Dendritic cell treated with granulocyte-macrophage colony-stimulating factor and Interleukin-4, amounts not matched to agents 40 ng/mL and 50 ng/mL, for 4 days (primary cell): ENCODE results near the gene FFAR1.

Source experiments
- H3K27ac Mint-ChIP-seq: one replicate; pipeline ENCODE4 v1.8.0; 2022; ENCODE audit warnings: mild to moderate bottlenecking, mixed read lengths
- H3K27me3 Mint-ChIP-seq: one replicate; pipeline ENCODE4 v1.8.0; 2022; ENCODE audit warnings: mild to moderate bottlenecking, mixed read lengths
- H3K36me3 Mint-ChIP-seq: one replicate; pipeline ENCODE4 v1.8.0; 2022; ENCODE audit warnings: low read depth, mixed read lengths
- H3K4me1 Mint-ChIP-seq: one replicate; pipeline ENCODE4 v1.8.0; 2022; ENCODE audit warnings: low read depth, mixed read lengths
- H3K4me3 Mint-ChIP-seq: one replicate; pipeline ENCODE4 v1.8.0; 2022; ENCODE audit warnings: mild to moderate bottlenecking, moderate library complexity, mixed read lengths
- H3K9me3 Mint-ChIP-seq: one replicate; pipeline ENCODE4 v1.8.0; 2022; ENCODE audit warnings: mixed read lengths
- intact Hi-C: fragments of 100-400 bp; cut with micrococcal nuclease; formaldehyde crosslinking; loops from one replicate; pipeline ENCODE4 v1.15.0; 2022

FFAR1 gene

DNA sequence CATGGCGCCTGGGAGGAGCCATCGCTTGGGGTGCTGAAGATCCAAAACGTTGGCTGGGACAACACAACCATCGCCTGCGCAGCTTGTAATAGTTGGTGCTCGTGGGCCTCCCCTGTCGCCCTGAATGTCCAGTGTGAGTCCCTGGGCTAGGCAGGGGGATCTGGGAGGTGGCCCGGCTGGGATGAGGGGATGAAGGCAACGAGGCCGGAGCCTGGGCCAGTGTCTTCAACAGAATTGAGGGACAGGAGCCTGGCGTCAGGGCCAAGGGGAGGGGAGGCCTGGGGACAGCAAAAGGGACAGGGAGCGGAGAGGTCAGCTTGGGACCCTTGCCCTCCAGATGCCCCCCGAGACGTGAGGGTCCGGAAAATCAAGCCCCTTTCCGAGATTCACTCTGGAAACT is 6.7 kb upstream of the FFAR1 start:
- Mint-ChIP-seq H3K27ac (peak overlapping the region; percentile 52), H3K4me3 (no peak overlapping the region), H3K27me3 (peaks cover 40% of the 10 kb centered on the region), H3K36me3 (no peaks in the 10 kb centered on the region), H3K4me1 (peaks cover 35% of the 10 kb centered on the region), H3K9me3 (no peaks in the 10 kb centered on the region)
- intact Hi-C loops: no loop called here

DNA sequence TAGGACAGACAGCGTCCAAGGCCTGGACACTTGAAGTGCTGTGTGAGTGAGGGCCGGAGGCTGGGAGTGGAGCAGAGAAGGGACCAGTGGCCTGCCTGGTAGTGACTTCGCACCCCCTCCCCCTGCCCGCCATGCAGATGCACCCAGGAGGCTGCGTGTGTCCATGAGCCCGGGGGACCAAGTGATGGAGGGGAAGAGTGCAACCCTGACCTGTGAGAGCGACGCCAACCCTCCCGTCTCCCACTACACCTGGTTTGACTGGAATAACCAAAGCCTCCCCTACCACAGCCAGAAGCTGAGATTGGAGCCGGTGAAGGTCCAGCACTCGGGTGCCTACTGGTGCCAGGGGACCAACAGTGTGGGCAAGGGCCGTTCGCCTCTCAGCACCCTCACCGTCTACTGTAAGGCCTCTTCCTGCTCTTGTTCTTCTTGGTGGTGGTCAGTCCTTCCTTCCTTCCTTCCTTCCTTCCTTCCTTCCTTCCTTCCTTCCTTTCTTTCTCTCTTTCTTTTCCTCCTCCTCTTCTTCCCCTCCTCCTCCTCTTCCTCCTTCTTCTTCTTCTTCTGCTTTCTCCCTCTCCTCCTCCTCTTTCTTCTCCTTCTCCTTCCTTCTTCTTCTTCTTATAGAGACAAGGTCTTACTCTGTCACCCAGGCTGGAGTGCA is 6.0 kb upstream of the FFAR1 start:
- Mint-ChIP-seq H3K4me1 (peaks cover 42% of the 10 kb centered on the region), H3K27ac (peak overlapping the region; percentile 7)

DNA sequence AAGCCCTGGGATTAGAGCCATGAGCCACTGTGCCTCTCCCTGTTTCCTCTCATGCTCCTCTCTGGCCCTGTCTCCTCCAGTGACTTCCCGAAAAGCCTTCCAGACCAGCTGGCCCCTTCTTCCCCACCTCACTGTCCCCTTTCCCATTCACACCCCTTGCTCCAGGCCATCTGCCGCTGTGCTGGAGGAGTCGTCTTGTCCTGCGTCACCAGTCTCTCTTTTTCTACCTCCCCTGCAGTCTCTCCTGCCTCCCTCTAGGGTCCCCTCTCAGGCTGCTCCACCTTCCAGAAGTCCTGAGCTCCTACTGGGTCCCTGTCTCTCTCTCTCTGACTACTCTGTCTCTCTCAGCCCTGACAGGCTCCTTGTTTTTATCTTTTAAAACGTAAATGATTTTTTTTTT is 5.3 kb upstream of the FFAR1 start:
- Mint-ChIP-seq H3K4me1 (peaks cover 43% of the 10 kb centered on the region), H3K36me3 (no peaks in the 10 kb centered on the region), H3K9me3 (no peaks in the 10 kb centered on the region), H3K27ac (peak overlapping the region; percentile 7), H3K27me3 (peaks cover 42% of the 10 kb centered on the region), H3K4me3 (no peak overlapping the region)
- intact Hi-C loops: no loop called here

More for the DNA sequence above, 6.0 kb upstream of the FFAR1 start:
- Mint-ChIP-seq H3K9me3 (no peaks in the 10 kb centered on the region), H3K4me3 (no peak overlapping the region), H3K36me3 (no peaks in the 10 kb centered on the region), H3K27me3 (peaks cover 43% of the 10 kb centered on the region)
- intact Hi-C loops: no loop called here

GRCh38 chr19:35344511-35345031 is 3.1 kb upstream of the FFAR1 start:
- intact Hi-C loops: loop anchor here (5.0 kb wide), 2 partner anchors 62 to 77 kb away; partner anchors contain the start of genes HAMP and USF2
- no peaks in the 10 kb centered on the region for H3K9me3 Mint-ChIP-seq
- H3K4me1 Mint-ChIP-seq: peaks cover 57% of the 10 kb centered on the region
- no peak overlapping the region for H3K4me3 Mint-ChIP-seq
- no peaks in the 10 kb centered on the region for H3K36me3 Mint-ChIP-seq
- no peak overlapping the region for H3K27ac Mint-ChIP-seq
- peaks cover 39% of the 10 kb centered on the region for H3K27me3 Mint-ChIP-seq

DNA sequence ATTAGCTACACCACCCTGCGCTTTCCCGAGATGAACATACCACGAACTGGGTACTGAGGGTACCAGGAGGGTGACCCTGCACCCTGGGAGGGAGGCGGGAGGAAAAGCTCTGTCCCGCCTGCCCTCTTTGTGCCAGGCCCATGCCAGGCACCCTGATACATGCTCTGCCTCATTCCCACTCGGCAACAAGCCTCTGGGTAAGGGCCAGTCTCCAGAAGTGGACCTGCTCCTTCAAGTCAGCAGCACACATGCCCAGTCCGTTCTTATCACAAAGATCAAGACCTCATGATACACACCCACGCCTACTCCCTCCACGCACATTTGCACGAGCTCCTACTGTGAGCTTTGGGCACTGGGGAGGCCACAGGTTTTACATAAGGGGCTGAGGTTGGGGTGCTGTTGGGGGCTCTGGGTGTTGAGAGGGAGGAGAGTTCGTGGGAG is 2.0 kb upstream of the FFAR1 start:
- H3K27ac Mint-ChIP-seq: peak overlapping the region; percentile 93

DNA sequence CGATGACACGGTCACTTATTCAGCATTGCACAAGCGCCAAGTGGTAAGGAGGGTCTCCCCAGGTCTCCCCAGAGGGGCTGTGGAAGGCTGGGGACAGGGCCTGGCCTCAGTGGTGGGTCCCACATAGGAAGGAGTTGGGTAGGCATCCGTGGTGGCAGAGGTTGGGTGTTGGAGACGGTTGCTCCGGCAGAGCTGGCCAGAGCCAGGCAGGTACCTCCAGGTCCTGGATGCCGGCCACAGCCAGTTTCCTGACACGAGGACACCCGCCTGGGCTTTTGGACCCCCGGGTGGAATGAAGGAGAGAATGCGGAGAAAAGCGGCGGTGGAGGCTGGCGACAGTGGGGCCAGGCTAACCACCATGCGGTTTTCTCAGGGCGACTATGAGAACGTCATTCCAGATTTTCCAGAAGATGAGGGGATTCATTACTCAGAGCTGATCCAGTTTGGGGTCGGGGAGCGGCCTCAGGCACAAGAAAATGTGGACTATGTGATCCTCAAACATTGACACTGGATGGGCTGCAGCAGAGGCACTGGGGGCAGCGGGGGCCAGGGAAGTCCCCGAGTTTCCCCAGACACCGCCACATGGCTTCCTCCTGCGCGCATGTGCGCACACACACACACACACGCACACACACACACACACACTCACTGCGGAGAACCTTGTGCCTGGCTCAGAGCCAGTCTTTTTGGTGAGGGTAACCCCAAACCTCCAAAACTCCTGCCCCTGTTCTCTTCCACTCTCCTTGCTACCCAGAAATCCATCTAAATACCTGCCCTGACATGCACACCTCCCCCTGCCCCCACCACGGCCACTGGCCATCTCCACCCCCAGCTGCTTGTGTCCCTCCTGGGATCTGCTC is 1.3 kb upstream of the FFAR1 start:
- Mint-ChIP-seq H3K4me1 (peaks cover 66% of the 10 kb centered on the region), H3K9me3 (no peaks in the 10 kb centered on the region), H3K27me3 (peaks cover 49% of the 10 kb centered on the region), H3K4me3 (peak overlapping the region; percentile 7), H3K36me3 (no peaks in the 10 kb centered on the region), H3K27ac (peak overlapping the region; percentile 93)
- intact Hi-C loops: loop anchor here (5.0 kb wide), 2 partner anchors 64 to 79 kb away; partner anchors contain the start of genes HAMP and USF2

More for the DNA sequence above, 2.0 kb upstream of the FFAR1 start:
- peaks cover 67% of the 10 kb centered on the region for H3K4me1 Mint-ChIP-seq
- H3K4me3 Mint-ChIP-seq: no peak overlapping the region
- no peaks in the 10 kb centered on the region for H3K36me3 Mint-ChIP-seq
- peaks cover 46% of the 10 kb centered on the region for H3K27me3 Mint-ChIP-seq
- intact Hi-C loops: loop anchor here (5.0 kb wide), 2 partner anchors 63 to 78 kb away; partner anchors contain the start of genes HAMP and USF2
- H3K9me3 Mint-ChIP-seq: no peaks in the 10 kb centered on the region

- Mint-ChIP-seq H3K27me3 (peaks cover 51% of the 10 kb centered on the region), H3K4me1 (peaks cover 60% of the 10 kb centered on the region), H3K9me3 (no peaks in the 10 kb centered on the region), H3K27ac (peak overlapping the region; percentile 93), H3K36me3 (no peaks in the 10 kb centered on the region), H3K4me3 (no peak overlapping the region)
- intact Hi-C loops: loop anchor here (5.0 kb wide), 2 partner anchors 66 to 81 kb away; partner anchors contain the start of genes HAMP and USF2
Observed at GRCh38 chr19:35347930-35348298, 212 bp downstream of the FFAR1 start.

DNA sequence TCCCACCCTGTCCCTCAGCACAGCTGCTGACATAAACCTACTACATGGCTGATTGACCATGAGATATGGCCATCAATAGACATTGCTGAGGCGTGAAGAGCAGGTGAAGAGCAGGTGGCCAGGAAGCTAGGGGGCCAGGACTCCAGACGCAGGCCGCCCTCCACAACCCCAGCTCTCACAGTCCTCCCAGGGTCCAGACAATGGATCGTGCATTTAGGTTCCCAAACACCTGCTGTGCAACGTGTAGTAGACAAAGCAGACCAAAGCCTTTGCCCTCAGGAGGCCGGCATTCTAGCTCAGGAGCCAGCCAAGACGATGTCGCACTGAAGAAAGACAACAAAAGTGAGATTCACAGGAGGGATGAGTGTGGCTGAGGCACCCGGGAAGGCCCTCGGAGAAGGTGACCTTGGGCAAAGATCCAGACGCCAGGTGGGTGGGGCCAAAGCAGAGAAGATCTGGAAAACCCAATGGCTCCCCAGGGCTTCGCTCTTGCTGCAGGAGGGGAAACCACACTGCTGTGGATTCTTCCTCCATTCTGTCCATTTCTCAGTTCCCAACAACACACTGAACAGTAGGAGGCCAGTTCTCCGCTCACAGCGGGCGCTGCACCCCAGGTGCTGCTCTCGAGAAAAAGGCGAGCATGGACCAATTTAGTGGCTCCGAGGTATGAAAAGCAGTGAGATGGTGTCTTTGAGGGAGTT is 1.4 kb downstream of the FFAR1 start:
- Mint-ChIP-seq H3K9me3 (no peaks in the 10 kb centered on the region), H3K27me3 (peaks cover 50% of the 10 kb centered on the region), H3K27ac (peak overlapping the region; percentile 45), H3K4me1 (peaks cover 61% of the 10 kb centered on the region), H3K36me3 (no peaks in the 10 kb centered on the region), H3K4me3 (no peak overlapping the region)
- intact Hi-C loops: loop anchor here (5.0 kb wide), 2 partner anchors 67 to 82 kb away; partner anchors contain the start of genes HAMP and USF2

GRCh38 chr19:35349614-35350521 is 2.2 kb downstream of the FFAR1 start:
- Mint-ChIP-seq H3K9me3 (no peaks in the 10 kb centered on the region), H3K27me3 (peaks cover 46% of the 10 kb centered on the region), H3K4me1 (peaks cover 61% of the 10 kb centered on the region), H3K36me3 (no peaks in the 10 kb centered on the region), H3K4me3 (no peak overlapping the region), H3K27ac (peak overlapping the region; percentile 45)
- intact Hi-C loops: loop anchor here (5.0 to 10.0 kb wide), 4 partner anchors 65 to 242 kb away; partner anchors contain the start of genes HAMP and USF2

DNA sequence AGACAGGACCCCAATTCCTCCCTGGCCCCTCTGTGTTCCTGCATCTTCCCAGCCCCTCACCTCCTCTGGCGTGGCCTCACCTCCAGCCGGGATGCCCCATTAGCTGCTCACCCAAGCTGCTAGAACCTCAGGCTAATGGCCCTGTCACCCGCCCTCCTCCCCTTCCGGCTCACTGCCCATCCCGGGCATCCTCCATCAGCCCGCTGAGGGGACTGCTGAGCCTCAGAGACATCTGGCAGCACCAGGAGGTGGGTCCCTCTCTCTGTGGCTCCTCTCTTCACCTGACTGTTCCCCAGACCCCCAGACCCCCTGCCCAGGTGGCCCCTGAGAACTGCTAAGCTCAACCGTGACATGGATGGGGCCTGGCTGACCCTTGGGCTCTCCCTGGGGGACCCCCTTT is 2.9 kb downstream of the FFAR1 start:
- intact Hi-C loops: loop anchor here (5.0 to 10.0 kb wide), 2 partner anchors 64 to 242 kb away; no protein-coding TSS in a partner anchor
- Mint-ChIP-seq H3K27me3 (peaks cover 43% of the 10 kb centered on the region), H3K27ac (peak overlapping the region; percentile 77), H3K4me1 (peaks cover 57% of the 10 kb centered on the region), H3K4me3 (no peak overlapping the region), H3K9me3 (no peaks in the 10 kb centered on the region), H3K36me3 (no peaks in the 10 kb centered on the region)

DNA sequence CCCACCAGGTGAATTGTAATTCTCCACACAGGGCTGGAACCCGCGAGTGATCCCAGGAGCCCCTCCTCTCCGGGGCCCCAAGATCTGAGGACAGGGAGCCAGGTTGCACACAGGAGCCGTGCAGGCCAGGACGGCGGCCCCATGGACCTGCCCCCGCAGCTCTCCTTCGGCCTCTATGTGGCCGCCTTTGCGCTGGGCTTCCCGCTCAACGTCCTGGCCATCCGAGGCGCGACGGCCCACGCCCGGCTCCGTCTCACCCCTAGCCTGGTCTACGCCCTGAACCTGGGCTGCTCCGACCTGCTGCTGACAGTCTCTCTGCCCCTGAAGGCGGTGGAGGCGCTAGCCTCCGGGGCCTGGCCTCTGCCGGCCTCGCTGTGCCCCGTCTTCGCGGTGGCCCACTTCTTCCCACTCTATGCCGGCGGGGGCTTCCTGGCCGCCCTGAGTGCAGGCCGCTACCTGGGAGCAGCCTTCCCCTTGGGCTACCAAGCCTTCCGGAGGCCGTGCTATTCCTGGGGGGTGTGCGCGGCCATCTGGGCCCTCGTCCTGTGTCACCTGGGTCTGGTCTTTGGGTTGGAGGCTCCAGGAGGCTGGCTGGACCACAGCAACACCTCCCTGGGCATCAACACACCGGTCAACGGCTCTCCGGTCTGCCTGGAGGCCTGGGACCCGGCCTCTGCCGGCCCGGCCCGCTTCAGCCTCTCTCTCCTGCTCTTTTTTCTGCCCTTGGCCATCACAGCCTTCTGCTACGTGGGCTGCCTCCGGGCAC is 3.9 kb downstream of the FFAR1 start:
- H3K36me3 Mint-ChIP-seq: no peaks in the 10 kb centered on the region
- peaks cover 37% of the 10 kb centered on the region for H3K27me3 Mint-ChIP-seq
- no peak overlapping the region for H3K4me3 Mint-ChIP-seq
- peak overlapping the region; percentile 77 for H3K27ac Mint-ChIP-seq
- no peaks in the 10 kb centered on the region for H3K9me3 Mint-ChIP-seq
- H3K4me1 Mint-ChIP-seq: peaks cover 56% of the 10 kb centered on the region
- intact Hi-C loops: loop anchor here (2.0 to 10.0 kb wide), 3 partner anchors 63 to 241 kb away; no protein-coding TSS in a partner anchor

GRCh38 chr19:35352177-35352447 is 4.4 kb downstream of the FFAR1 start:
- intact Hi-C loops: loop anchor here (2.0 to 10.0 kb wide), 3 partner anchors 63 to 240 kb away; no protein-coding TSS in a partner anchor
- peaks cover 33% of the 10 kb centered on the region for H3K27me3 Mint-ChIP-seq
- H3K9me3 Mint-ChIP-seq: no peaks in the 10 kb centered on the region
- H3K4me1 Mint-ChIP-seq: peaks cover 51% of the 10 kb centered on the region
- H3K36me3 Mint-ChIP-seq: no peaks in the 10 kb centered on the region
- no peak overlapping the region for H3K4me3 Mint-ChIP-seq
- no peak overlapping the region for H3K27ac Mint-ChIP-seq
